ENCODE results near the gene C20orf204.
"Not testable (repeated sequence)": the region's sequence is repeated elsewhere in the genome, so short reads cannot be mapped to it uniquely, and the experiment has no call there.

Gene C20orf204

GRCh38 chr20:64035933-64036345, at the start of gene C20orf204:
TSS of gene C20orf204 (plus strand) at chr20:64036182. CDS start at chr20:64036324, 142 bp downstream.
- DNase-seq: no peak

GRCh38 chr20:64000906-64001305, 35.1 kb upstream of the C20orf204 start:
- DNase-seq: no peak

- no peak for DNase-seq
Measured at GRCh38 chr20:64001607-64002011, 34.4 kb upstream of the C20orf204 start.

DNA sequence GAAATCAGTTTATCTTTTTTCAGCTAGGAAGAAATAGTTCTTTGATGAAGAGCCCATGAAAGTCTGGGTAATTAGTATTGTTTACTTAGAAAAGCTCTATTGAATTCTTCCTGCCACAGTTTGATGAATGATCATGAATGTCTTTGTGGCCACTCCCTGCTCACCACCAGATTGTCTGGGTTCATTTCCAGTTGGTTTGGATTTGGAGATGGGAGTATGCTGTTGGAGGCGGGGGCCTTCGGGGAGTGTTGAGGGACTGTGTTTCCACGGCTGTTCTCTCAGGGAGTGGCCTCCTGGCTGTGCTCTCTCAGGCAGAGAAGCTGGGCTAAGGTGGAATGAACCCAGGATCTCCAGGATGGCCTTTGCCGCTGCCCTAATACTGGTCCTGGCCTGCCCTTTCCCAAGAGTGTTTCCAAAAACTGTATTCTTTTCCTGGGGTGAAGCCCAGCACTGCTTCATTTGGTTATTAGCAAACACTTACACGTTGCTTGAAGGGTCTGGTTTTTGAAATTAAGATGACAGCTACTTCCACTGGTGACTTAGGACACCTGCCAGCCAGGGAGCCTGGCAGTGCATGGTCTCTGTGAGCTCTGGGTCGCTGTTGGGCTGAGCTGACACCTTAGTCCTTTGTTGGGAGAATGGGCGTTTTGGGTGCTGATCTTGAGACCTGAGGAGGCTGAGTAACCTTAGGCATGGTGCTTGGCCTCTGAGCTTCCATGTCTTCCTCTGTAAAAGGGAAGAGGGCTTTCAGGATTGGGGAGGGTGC, 31.8 kb upstream of the C20orf204 start:
- DNase-seq: no peak

GRCh38 chr20:64005394-64005793, 30.6 kb upstream of the C20orf204 start:
- no peak for DNase-seq

DNA sequence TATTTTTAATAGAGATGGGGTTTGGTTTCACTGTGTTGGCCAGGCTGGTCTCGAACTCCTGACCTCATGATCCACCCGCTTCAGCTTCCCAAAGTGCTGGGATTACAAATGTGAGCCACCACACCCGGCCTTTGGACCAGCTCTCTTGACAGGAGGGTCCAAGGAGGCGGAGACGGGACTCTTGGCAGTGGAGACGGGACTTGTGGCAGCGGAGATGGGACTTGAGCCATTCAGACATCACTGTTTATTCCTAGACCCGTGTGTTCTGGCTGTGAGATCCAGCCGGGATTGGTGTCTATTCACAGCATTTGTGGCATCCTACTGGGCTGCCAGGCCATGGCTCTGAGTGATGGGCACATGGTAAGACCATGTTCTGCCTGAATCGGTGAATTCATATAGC, 29.5 kb upstream of the C20orf204 start:
- no peak for DNase-seq

DNA sequence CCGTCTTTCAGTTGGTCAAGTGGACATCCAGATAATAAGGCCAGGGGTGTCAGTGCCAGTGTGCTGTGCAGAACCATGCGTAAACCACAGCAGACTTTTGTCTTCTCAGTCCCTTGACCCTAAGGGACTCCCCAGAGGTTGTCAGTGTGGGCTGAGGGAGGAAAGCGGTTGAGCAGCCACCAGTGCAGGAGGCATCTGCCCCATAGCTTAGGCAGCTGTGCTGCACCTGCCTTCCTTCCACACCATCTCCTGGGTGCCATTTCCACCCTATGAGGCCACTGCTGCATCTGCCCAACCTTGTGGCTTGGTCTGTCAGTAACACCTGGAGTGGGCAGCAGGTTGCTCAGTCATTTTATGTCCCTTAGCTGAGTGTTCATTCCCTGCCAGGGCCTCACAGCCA, 29.1 kb upstream of the C20orf204 start:
- no peak for DNase-seq

GRCh38 chr20:64009811-64010387, 26.1 kb upstream of the C20orf204 start:
- no peak for DNase-seq

GRCh38 chr20:64010711-64011237, 25.2 kb upstream of the C20orf204 start:
- DNase-seq: no peak

GRCh38 chr20:64011366-64011779, 24.6 kb upstream of the C20orf204 start:
- no peak for DNase-seq

DNA sequence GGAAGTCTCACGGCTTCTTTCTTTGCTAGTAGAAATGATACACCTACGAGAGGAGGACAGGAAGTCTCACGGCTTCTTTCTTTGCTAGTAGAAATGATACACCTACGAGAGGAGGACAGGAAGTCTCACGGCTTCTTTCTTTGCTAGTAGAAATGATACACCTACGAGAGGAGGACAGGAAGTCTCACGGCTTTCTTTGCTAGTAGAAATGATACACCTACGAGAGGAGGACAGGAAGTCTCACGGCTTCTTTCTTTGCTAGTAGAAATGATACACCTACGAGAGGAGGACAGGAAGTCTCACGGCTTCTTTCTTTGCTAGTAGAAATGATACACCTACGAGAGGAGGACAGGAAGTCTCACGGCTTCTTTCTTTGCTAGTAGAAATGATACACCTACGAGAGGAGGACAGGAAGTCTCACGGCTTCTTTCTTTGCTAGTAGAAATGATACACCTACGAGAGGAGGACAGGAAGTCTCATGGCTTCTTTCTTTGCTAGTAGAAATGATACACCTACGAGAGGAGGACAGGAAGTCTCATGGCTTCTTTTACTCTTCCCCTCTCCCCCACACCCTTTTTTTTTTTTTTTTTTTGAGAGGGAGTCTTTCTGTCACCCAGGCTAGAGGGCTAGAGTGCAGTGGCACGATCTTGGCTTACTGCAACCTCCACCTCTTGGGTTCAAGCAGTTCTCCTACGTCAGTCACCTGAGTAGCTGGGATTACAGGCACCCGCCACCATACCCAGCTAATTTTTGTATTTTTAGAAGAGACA, 23.4 kb upstream of the C20orf204 start:
- not testable (repeated sequence) for DNase-seq

DNA sequence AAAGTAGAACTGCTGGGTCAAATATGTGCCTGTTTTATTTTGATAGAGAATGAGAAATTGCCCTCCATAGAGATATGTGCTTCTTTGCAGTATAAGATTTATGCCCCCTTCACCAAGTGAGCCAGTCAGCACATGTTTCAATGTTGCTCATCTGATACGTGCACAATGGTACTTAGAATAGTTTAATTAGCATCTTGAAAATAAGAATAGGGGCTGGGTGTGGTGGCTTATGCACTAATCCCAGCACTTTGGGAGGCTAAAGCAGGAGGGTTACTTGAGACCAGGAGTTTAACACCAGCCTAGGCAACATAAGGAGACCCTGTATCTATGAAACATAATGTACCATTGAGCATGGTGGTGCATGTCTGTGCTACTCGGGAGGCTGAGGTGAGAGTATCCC, 20.3 kb upstream of the C20orf204 start:
- no peak for DNase-seq

GRCh38 chr20:64021124-64021975, 14.6 kb upstream of the C20orf204 start:
- no peak for DNase-seq

GRCh38 chr20:64022671-64023360, 13.2 kb upstream of the C20orf204 start:
- no peak for DNase-seq

DNA sequence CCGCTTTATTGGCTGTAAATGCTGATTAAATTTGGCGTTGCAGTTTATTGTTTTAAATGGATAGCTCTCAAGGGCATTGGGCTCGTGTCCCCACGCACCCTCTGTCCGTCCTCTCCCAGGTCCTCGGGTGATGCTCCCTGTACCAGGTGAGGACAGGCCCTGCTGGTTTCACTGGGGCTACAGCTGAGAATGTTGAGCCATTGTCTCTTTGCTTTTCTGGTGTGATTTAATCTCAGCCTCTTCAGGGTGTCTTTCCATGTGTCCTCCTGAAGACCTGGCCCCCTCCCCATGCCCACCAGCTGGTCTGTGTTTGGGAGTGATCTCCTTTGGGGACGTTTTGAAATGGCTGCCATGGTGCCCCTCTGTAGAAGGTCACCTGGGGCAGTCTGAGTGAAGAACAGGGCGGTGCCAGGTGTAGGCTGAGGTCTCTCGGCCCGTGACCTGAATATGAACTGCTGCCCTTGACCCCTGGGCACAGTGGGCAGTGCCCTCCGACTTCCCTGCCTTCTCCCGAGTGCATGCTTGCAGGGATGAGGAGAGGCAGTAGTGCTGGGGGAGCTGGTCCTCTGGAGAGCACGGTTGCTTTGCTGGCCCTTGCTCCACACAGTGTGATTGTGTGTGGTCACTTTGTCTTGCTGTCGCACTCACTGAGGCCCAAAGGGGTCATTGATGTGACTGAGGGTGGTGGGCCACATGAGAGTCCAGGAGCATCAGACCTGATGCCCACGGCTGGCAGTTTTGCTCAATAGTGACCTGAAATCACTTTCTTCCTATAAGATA, 12.4 kb upstream of the C20orf204 start:
- DNase-seq: no peak

GRCh38 chr20:64024141-64024990, 11.6 kb upstream of the C20orf204 start:
- DNase-seq: no peak

DNA sequence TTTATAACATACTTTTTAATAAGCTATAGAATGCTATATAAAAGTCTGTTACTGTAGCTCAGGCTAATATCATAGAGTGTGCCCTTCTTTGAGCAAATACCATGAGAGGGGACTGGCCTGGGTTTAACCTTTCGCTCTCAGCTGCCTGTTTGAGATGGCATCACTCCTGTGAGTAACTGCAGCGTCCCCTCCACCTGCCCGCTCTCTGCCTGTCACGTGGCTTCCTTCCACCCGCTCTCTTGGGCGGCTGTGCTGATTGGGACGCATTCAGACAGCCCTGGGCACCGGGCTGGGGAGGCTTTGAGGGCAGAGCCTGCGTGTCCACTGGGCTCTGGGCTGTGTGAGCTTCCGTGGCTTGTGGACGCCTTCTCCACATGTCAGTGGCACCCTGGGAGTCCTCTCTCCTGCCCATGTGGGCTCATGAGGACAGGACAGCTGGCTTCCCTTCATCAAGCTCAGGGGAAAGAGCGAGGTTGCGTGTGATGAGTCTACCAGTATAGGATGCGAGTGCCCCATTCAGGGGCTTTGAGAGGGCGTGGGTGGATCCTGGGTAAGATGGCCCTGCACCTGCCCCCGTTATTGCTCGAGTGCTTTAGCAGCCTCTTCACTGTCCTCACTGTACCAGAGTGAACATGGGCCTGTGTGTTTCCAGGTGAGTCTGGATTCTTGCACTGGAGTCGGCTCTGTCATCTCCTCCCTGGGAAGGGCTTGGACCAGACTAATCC, 10.7 kb upstream of the C20orf204 start:
- DNase-seq: no peak

DNA sequence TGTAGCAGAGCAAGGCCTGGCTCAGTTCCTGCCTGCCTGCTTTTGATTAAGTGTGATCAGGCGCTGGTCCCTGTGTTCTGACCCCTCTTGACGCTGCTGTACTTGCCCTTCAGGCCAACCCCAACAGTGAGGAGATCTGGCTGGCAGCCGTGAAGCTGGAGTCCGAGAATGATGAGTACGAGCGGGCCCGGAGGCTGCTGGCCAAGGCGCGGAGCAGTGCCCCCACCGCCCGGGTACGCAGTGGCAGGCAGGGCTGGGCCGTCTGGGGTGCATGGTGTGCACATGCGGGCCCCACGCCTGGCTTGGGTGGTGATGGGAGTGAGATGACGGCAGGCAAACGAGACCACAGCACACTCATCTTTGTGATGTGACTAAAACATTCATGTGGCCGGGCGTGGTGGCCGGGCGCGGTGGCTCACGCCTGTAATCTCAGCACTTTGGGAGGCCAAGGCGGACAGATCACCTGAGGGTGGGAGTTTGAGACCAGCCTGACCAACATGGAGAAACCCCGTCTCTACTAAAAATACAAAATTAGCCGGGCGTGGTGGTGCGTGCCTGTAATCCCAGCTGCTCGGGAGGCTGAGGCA, 10.1 kb upstream of the C20orf204 start:
- DNase-seq: no peak
